SK-N-SH (cell line): Measurements from ENCODE around the gene TUBB2B. TPM values are rescaled to one million over a fixed set of nuclear protein-coding genes. Genes with fewer than 3 reads are reported as not detected.
"Not testable (repeated sequence)": the region's sequence is repeated elsewhere in the genome, so short reads cannot be mapped to it uniquely, and the experiment has no call there.

Experiments used
- CTCF ChIA-PET: fragments of 300-600, 350-600 bp; formaldehyde crosslinking; extraction: SDS; loops from one replicate; lab custom pipeline; 2021; lab: Yijun Ruan, JAX
- POLR2A ChIA-PET: fragments of 350-600 bp; sonication (Branson Sonifier 250); formaldehyde crosslinking; extraction: SDS; loops from one replicate; lab custom pipeline; 2020; ENCODE audit warnings: antibody characterized with exemption, inconsistent platforms; lab: Yijun Ruan, JAX
- DNase-seq: peaks from one replicate; pipeline ENCODE4 v3.0.0; 2012
- H2AFZ ChIP-seq: fragments of 200-600 bp; sonication (generic); 2 replicates; pipeline ENCODE4 v1.8.1; 2016; ENCODE audit warnings: antibody characterized with exemption, mild to moderate bottlenecking, low read depth
- H3F3A ChIP-seq: fragments of 200-600 bp; sonication (generic); replicated peaks from 2 replicates; pipeline ENCODE3; 2016; ENCODE audit warnings: antibody characterized with exemption, mild to moderate bottlenecking; ENCODE audit not compliant: insufficient read depth
- H3K27ac ChIP-seq, 2 experiments: fragments of 200-500 bp in 1 of 2; fragments of 200-600 bp in 1 of 2; sonication (Bioruptor generic) in 1 of 2; sonication (generic), shearing (Covaris generic) in 1 of 2; 2 replicates each; pipeline versions ENCODE4 v1.5.1 to v1.6.1; 2014 to 2016; ENCODE audit warnings: low read depth in 2 of 2, inconsistent platforms in 1 of 2, low read length in 1 of 2, mild to moderate bottlenecking in 1 of 2, mixed read lengths in 1 of 2
- H3K27me3 ChIP-seq: fragments of 200-600 bp; sonication (generic), shearing (Covaris generic); 2 replicates; pipeline ENCODE4 v1.6.1; 2016; ENCODE audit warnings: mixed run types; ENCODE audit not compliant: insufficient read depth
- H3K36me3 ChIP-seq, 2 experiments: fragments of 200-500 bp in 1 of 2; fragments of 200-600 bp in 1 of 2; sonication (Bioruptor generic) in 1 of 2; sonication (generic) in 1 of 2; replicated peaks in 1 of 2; 2 replicates each; pipeline versions ENCODE3 to v1.5.1; 2014 to 2016; ENCODE audit warnings: low read length in 1 of 2, mild to moderate bottlenecking in 1 of 2; ENCODE audit not compliant: insufficient read depth in 2 of 2, control insufficient read depth in 1 of 2
- H3K4me1 ChIP-seq, 2 experiments: fragments of 200-500 bp in 1 of 2; fragments of 200-600 bp in 1 of 2; sonication (Bioruptor generic) in 1 of 2; sonication (generic), shearing (Covaris generic) in 1 of 2; 2 replicates each; pipeline versions ENCODE4 v1.5.1 to v1.6.1; 2014 to 2016; ENCODE audit warnings: low read depth in 1 of 2, low read length in 1 of 2, mixed run types in 1 of 2; ENCODE audit not compliant: insufficient read depth in 2 of 2, control insufficient read depth in 1 of 2
- H3K4me2 ChIP-seq: fragments of 200-600 bp; sonication (generic), shearing (Covaris generic); 2 replicates; pipeline ENCODE4 v1.6.1; 2017; ENCODE audit warnings: mixed run types
- H3K4me3 ChIP-seq, 2 experiments: fragments of 200-500 bp in 1 of 2; fragments of 200-600 bp in 1 of 2; sonication (Bioruptor generic) in 1 of 2; sonication (generic), shearing (Covaris generic) in 1 of 2; 2 replicates each; pipeline versions ENCODE4 v1.5.1 to v1.8.1; 2014 to 2016; ENCODE audit warnings: low read depth in 2 of 2, inconsistent platforms in 1 of 2, low read length in 1 of 2, mild to moderate bottlenecking in 1 of 2, mixed read lengths in 1 of 2, moderate library complexity in 1 of 2
- H3K79me2 ChIP-seq: fragments of 200-600 bp; sonication (generic); 2 replicates; pipeline ENCODE4 v1.8.1; 2017; ENCODE audit warnings: mild to moderate bottlenecking; ENCODE audit not compliant: insufficient read depth
- H3K9ac ChIP-seq: fragments of 200-600 bp; sonication (generic); 2 replicates; pipeline ENCODE4 v1.6.1; 2017; ENCODE audit warnings: mixed run types
- H3K9me2 ChIP-seq: fragments of 200-600 bp; sonication (generic); 2 replicates; pipeline ENCODE4 v1.6.1; 2017; ENCODE audit warnings: mixed run types
- H3K9me3 ChIP-seq: fragments of 200-600 bp; sonication (generic); 2 replicates; pipeline ENCODE4 v1.6.1; 2017; ENCODE audit warnings: mixed run types, mild to moderate bottlenecking, moderate library complexity
- H4K20me1 ChIP-seq: fragments of 200-600 bp; sonication (generic); 2 replicates; pipeline ENCODE4 v1.6.1; 2017; ENCODE audit warnings: mild to moderate bottlenecking, mixed run types; ENCODE audit not compliant: insufficient read depth
- ELF1 ChIP-seq: IDR thresholded peaks from 2 replicates; pipeline ENCODE4 v1.4.0; 2012
- EP300 ChIP-seq, 2 experiments: IDR thresholded peaks; 2 replicates each; pipeline versions ENCODE4 v1.4.0 to v1.6.1; 2012; ENCODE audit warnings: borderline replicate concordance in 1 of 2, low read depth in 1 of 2, low read length in 1 of 2
- EZH2phosphoT487 ChIP-seq: fragments of 200-600 bp; sonication (generic); IDR thresholded peaks from 2 replicates; pipeline ENCODE4 v1.6.1; 2017; ENCODE audit warnings: low read depth, mixed run types, mild to moderate bottlenecking, antibody characterized with exemption, moderate library complexity, borderline replicate concordance
- FOSL2 ChIP-seq: IDR thresholded peaks from 2 replicates; pipeline ENCODE4 v1.4.0; 2012; ENCODE audit warnings: low read depth, mild to moderate bottlenecking, moderate library complexity, borderline replicate concordance
- FOXM1 ChIP-seq: IDR thresholded peaks from 2 replicates; pipeline ENCODE4 v1.4.0; 2012; ENCODE audit warnings: low read depth, mild to moderate bottlenecking
- MXI1 ChIP-seq: IDR thresholded peaks from 2 replicates; pipeline ENCODE4 v1.6.1; 2012; ENCODE audit warnings: mild to moderate bottlenecking, low read depth, low read length, improper control_type of control experiment
- RFX5 ChIP-seq: IDR thresholded peaks from 2 replicates; pipeline ENCODE4 v1.6.1; 2012; ENCODE audit warnings: mild to moderate bottlenecking, improper control_type of control experiment, low read length
- SMC3 ChIP-seq: IDR thresholded peaks from 2 replicates; pipeline ENCODE4 v1.6.1; 2012; ENCODE audit warnings: low read depth, low read length, improper control_type of control experiment
- TEAD4 ChIP-seq: IDR thresholded peaks from 2 replicates; pipeline ENCODE4 v1.4.0; 2012; ENCODE audit warnings: mild to moderate bottlenecking, borderline replicate concordance; ENCODE audit not compliant: insufficient read depth
- YY1 ChIP-seq: IDR thresholded peaks from 2 replicates; pipeline ENCODE4 v1.4.0; 2012; ENCODE audit warnings: low read depth, mild to moderate bottlenecking
- WGBS: methylation state at CpG from one replicate; pipeline ENCODE4 v1.1.6; 2017; ENCODE audit warnings: low lambda C conversion rate; 5-methylcytosine and 5-hydroxymethylcytosine counted together
- polyA plus RNA-seq, 3 experiments: library from polyadenylated mRNA; depleted of rRNA; stranded (reverse); fragments of >200 nt; gene quantifications; 2 replicates each; pipeline ENCODE4 v1.2.3, GENCODE V29; 2012

TUBB2B gene
- polyA plus RNA-seq, 1 of the 3 experiments (the other 2 are of a cell fraction): 162 TPM

- Histone ChIP-seq H4K20me1 (no peaks in the 10 kb centered on the region), H3K27ac (no peak overlapping the region), H3K9me3 (no peaks in the 10 kb centered on the region), H3K4me3 (no peak overlapping the region), H3K4me1 (no peaks in the 10 kb centered on the region; a peak in 1 of 4 replicates), H2AFZ (no peak overlapping the region), H3K27me3 (no peaks in the 10 kb centered on the region), H3F3A (no peaks in the 10 kb centered on the region), H3K9me2 (no peaks in the 10 kb centered on the region), H3K79me2 (no peaks in the 10 kb centered on the region), H3K9ac (no peak overlapping the region), H3K36me3 (no peaks in the 10 kb centered on the region), H3K4me2 (no peak overlapping the region)
- TF ChIP-seq FOSL2: no peak
- TF ChIP-seq MXI1: no peak
- TF ChIP-seq TEAD4: no peak
- TF ChIP-seq RFX5: no peak
- TF ChIP-seq EP300 (IDR thresholded peaks at IDR 0.05; ENCODE audit: borderline replicate concordance in 1 of 2, low read depth in 1 of 2, low read length in 1 of 2): no peak
- CTCF ChIA-PET: no interaction called here
- POLR2A ChIA-PET: no interaction called here
- DNase-seq: no peak
Measured at GRCh38 chr6:3200682-3201081, 26.8 kb downstream of the TUBB2B start.

- no peaks in the 10 kb centered on the region for H3K79me2 ChIP-seq
- TF ChIP-seq SMC3: no peak
- no peak for TF ChIP-seq FOXM1
- no peak for TF ChIP-seq ELF1
- no peak for TF ChIP-seq EZH2phosphoT487
- no peak for TF ChIP-seq YY1
- WGBS: 83% methylated on average over 5 of the region's 5 CpGs
- peaks cover 0 to 8% of the 10 kb centered on the region in 2 experiments; a peak in 1 of 4 replicates for H3K4me1 ChIP-seq
- H3K27me3 ChIP-seq: no peaks in the 10 kb centered on the region
- no peaks in the 10 kb centered on the region for H3F3A ChIP-seq
- no peak overlapping the region for H3K9ac ChIP-seq
- no peak for DNase-seq
- no peak overlapping the region for H2AFZ ChIP-seq
- no peaks in the 10 kb centered on the region for H3K9me3 ChIP-seq
- POLR2A ChIA-PET: no interaction called here
- no peaks in the 10 kb centered on the region for H3K9me2 ChIP-seq
- H3K4me3 ChIP-seq: no peak overlapping the region
- H4K20me1 ChIP-seq: no peaks in the 10 kb centered on the region
- H3K4me2 ChIP-seq: no peak overlapping the region
- CTCF ChIA-PET: interaction anchor here (1.3 kb wide), 1 partner anchor 13 kb away, joined by 3 read pairs; no protein-coding TSS in a partner anchor
- H3K36me3 ChIP-seq: no peaks in the 10 kb centered on the region
- no peak overlapping the region for H3K27ac ChIP-seq
Measured at GRCh38 chr6:3199382-3199781, 28.1 kb downstream of the TUBB2B start.

- H3K27me3 ChIP-seq, H3F3A ChIP-seq, POLR2A ChIA-PET: not testable (repeated sequence)
Measured at GRCh38 chr6:3197734-3198133, 29.7 kb downstream of the TUBB2B start.

More at GRCh38 chr6:3197734-3198133, 29.7 kb downstream of the TUBB2B start:
- H3K9me3 ChIP-seq, H3K4me2 ChIP-seq, CTCF ChIA-PET, H3K9ac ChIP-seq, H3K27ac ChIP-seq, H3K4me3 ChIP-seq, H3K36me3 ChIP-seq, H4K20me1 ChIP-seq, H3K9me2 ChIP-seq, H2AFZ ChIP-seq, H3K79me2 ChIP-seq, H3K4me1 ChIP-seq, DNase-seq: not testable (repeated sequence)
- WGBS: 66% methylated on average over 3 of the region's 5 CpGs
